22Rv1 (cell line): ENCODE measurements around the gene E2F3.
"Not testable (repeated sequence)": the region's sequence is repeated elsewhere in the genome, so short reads cannot be mapped to it uniquely, and the experiment has no call there.

Source experiments
- H3K27ac ChIP-seq: fragments of 450-650 bp; 2 replicates; pipeline ENCODE4 v1.5.1; 2017
- CTCF ChIP-seq: fragments of 450-650 bp; IDR thresholded peaks from 2 replicates; pipeline ENCODE4 v1.5.1; 2017; ENCODE audit warnings: mild to moderate bottlenecking
- ZFX ChIP-seq: fragments of 450-650 bp; IDR thresholded peaks from 2 replicates; pipeline ENCODE4 v1.6.1; 2017; ENCODE audit warnings: antibody characterized with exemption, borderline replicate concordance

The E2F3 gene

DNA sequence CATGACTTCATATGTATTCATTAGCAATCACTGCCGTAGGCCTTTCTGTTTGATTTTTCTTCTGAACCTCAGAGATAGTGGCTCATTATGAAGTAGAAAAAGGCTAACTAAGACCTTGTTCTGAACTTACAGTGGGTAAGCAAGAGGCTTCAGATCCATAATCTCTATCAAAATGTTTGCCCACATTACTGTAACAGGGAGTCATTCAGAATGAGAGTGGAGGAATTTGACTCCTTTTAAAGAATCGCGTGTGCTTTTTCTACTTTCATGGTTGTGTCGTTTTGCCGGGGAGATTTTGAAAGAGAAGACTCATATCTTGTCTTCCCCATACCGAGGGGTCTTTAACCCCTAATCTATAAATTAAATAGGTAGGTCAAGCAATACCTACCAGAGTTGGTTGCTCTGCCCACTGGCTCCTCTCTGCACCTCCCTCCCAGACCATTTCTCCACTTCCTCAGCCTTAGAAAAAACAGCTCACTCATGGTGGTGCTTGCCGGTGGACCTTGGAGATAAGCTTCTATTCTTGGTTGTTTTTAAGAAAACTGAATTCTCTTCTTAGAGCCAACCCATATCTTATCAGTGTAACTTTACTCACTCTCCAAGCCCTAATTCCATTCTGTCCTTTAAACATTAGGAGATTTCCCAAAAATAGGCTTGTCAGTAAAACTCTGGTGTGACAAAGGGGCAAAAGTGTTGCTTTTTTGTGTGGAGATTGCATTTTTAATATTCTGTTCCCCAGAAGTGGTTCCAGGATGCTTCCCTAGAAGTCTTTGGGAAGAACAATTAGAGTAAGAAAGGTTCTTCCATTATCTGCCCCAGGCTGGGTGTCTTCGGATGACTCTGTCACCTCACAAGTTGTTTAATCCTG, 56.6 kb downstream of the E2F3 start:
- TF ChIP-seq CTCF (no peak), ZFX (no peak)
- H3K27ac ChIP-seq: no peak overlapping the region

DNA sequence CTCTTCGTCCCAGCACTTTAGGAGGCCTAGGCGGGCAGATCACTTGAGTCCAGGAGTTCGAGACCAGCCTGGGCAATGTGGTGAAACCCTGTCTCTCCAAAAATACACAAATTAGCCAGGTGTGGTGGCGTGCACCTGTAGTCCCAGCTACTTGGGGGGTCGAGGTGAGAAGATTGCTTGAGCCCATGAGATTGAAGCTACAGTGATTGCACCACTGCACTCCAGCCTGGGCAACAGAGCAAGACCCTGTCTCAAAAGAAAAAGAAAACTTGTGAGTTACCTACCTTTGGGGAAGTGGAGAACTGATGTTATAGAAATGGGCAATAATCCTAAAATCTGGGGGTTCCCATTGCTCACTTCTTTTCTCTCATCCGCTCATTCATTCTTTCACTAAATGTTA, 58.0 kb downstream of the E2F3 start:
- no peak overlapping the region for H3K27ac ChIP-seq
- TF ChIP-seq ZFX (no peak), CTCF (no peak)

- TF ChIP-seq CTCF (no peak), ZFX (no peak)
- no peak overlapping the region for H3K27ac ChIP-seq
These were observed 59.9 kb downstream of the E2F3 start for GRCh38 chr6:20461576-20461975.

DNA sequence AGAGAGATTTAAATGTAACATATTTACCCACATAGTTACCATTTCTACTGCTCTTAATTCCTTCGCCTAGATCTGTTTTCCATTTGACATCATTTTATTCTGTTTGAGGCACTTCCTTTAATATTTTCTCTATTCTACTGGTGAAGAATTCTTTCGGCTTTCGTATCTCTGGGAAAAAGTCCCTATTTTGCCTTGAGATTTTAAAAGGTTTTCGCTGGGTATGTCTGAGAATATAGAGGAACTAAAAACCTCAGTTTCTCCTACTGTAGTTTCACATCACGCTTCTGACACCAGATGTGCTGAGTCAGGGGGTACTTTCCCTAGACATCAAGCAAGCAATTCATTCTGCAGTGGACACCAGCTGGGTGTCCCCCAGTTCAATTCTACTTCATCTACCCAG, 61.7 kb downstream of the E2F3 start:
- H3K27ac ChIP-seq: no peak overlapping the region
- TF ChIP-seq ZFX (no peak), CTCF (no peak)

DNA sequence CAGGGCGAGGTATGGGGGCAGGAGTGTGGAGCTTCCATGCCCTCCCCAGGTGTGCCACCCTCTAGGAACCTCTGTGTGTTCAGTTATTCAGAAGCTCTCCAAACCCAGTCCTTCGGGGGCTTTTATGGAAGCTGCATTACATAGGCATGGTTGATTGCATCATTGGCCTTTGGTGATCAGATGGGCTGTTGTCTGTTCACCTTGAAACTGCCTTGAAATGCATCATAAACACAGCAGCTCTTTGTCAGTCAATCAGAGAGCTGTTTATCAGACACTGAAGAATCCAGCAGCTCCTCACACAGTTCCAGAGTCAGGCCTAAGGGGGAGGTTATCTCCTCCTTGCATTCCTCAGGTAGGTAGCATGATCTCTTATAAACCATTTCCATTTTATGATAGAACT, 62.4 kb downstream of the E2F3 start:
- H3K27ac ChIP-seq: no peak overlapping the region
- no peak for TF ChIP-seq CTCF
- TF ChIP-seq ZFX: no peak

DNA sequence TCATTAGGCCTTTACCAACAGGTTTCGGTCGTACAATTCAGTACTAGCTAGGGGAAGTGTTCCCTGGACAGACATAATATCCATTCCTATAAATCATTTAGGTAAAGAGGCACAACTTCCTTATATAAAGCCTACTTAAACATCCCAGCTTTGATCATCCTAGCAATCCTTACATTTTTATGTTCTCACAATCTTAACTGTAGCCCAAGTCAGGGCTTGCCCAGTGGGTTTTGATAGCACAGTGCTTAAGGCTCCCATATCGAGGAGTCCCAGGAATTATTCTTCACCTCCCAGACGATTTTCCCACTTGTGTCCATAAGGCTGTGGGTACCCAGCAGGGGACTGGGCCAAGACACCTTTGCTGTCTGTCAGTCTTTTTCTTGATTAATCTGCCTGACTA, 63.2 kb downstream of the E2F3 start:
- TF ChIP-seq ZFX: no peak
- TF ChIP-seq CTCF: no peak
- H3K27ac ChIP-seq: no peak overlapping the region

- H3K27ac ChIP-seq: not testable (repeated sequence)
These were observed 63.9 kb downstream of the E2F3 start for GRCh38 chr6:20465616-20466015.

- no peak overlapping the region for H3K27ac ChIP-seq
- TF ChIP-seq CTCF (no peak), ZFX (no peak)
These were observed 65.8 kb downstream of the E2F3 start for GRCh38 chr6:20467437-20467836.
